Right lobe of liver (tissue), 4 donors: ENCODE data around the gene CORO2A.

Experiments used
- CTCF ChIP-seq, 4 donors: fragments of 200-600 bp in 3 of 4; fragments of 450-650 bp in 1 of 4; IDR thresholded peaks; one replicate each; pipeline versions ENCODE4 v1.5.1 to v1.8.0; 2016 to 2022; ENCODE audit warnings: antibody characterized with exemption in 4 of 4, mild to moderate bottlenecking in 2 of 4
- POLR2A ChIP-seq: fragments of 450-650 bp; IDR thresholded peaks from one replicate; pipeline ENCODE4 v1.6.1; 2017; ENCODE audit warnings: antibody characterized with exemption, mild to moderate bottlenecking
- donor health status: DM: no; HTN: no; CAD: no.
- donor health status: DM: no; HTN: no; CAD: no.
- donor health status: DM: no; HTN: yes; CAD: no.

GRCh38 chr9:98118640-98119601 lies 73.5 kb downstream of the CORO2A start, which contains the start of gene TRIM14:
- TF ChIP-seq CTCF (IDR thresholded peaks at IDR 0.05) (peak; percentile 12 to 27 (median 22)), POLR2A (peak; percentile 43)
